Cardiac septum (tissue), 1 donor: ENCODE measurements around the gene SHISA6. TPM values are rescaled to one million over a fixed set of nuclear protein-coding genes. Genes with fewer than 3 reads are reported as not detected.
A peak's percentile ranks its signal among the peaks of the same experiment; 100 is the strongest.

ENCODE experiments used
- DNase-seq: peaks from one replicate; pipeline ENCODE4 v3.0.0-alpha.2; 2020; ENCODE audit warnings: low spot score
- intact Hi-C: fragments of 100-400 bp; cut with DNase I; formaldehyde crosslinking; loops from one replicate; pipeline ENCODE4 v1.14.0; 2022
- total RNA-seq: library from RNA; stranded (reverse); fragmentation: NEBNext Ultra II Directional; extraction: Animal tissue kit (Norgen Biotek cat#: 25700); gene quantifications from one replicate; pipeline ENCODE4 v1.2.1, GENCODE V29; 2021
- donor health status: DM: no; HTN: no; CAD: no.

The SHISA6 gene
- total RNA-seq, 1 donor from 2014 or later, result 0.35 TPM

DNA sequence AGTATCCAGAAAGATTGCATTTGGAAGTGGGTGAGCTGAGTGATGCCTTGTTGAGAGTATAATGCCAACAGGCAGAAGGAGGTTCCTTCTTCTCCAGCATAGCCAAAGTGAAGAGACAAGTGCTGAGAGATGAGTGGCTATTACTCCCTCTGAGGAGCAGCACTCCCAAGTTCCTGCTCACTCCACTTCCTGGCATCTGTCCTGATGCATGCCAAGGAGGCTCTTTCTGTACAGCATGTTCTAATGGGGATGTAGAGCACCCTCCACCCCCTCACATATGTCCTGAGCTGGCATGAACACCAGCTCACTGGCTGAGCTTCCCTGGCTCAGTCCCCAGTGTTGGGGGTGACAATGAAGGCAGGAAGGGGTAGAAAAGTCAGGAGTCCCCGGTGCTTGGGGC is 313.0 kb downstream of the SHISA6 start:
- DNase-seq, result no peak
- intact Hi-C loops, result no loop called here

- no peak for DNase-seq
- intact Hi-C loops, result no loop called here
Measured at GRCh38 chr17:11554542-11554941, 313.5 kb downstream of the SHISA6 start.

GRCh38 chr17:11555530-11555929 is 314.5 kb downstream of the SHISA6 start:
- no peak for DNase-seq
- intact Hi-C loops, result no loop called here

- intact Hi-C loops, result no loop called here
- DNase-seq, result no peak
Measured at GRCh38 chr17:11557727-11558452, 316.9 kb downstream of the SHISA6 start.

DNA sequence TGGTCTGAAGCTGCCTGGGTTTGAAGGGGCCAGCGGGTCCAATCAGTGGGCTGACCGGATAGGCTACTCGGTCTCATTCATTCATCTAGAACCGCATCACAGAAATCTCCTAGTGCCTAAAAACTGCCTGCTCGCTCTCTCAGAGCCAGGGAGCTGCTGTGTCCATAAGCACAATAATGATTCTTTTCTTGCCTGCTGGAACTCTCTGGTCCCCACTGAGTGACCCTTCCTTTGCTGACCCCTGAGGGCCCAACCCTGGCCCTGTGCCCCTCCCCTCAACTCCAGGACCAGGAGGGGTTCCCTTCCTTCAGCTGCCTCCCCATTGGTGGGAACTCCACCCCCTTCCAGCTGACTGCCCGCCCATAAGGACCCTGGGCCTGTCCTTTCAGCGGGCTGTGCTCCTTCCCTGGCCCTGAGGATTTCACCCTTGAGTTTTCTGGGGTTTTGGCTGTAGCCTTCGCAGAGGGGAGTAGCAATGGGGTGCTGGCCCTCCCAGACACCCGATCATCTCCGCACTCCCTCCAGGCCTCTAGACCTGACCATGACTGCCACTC is 317.7 kb downstream of the SHISA6 start:
- intact Hi-C loops, result no loop called here
- no peak for DNase-seq

DNA sequence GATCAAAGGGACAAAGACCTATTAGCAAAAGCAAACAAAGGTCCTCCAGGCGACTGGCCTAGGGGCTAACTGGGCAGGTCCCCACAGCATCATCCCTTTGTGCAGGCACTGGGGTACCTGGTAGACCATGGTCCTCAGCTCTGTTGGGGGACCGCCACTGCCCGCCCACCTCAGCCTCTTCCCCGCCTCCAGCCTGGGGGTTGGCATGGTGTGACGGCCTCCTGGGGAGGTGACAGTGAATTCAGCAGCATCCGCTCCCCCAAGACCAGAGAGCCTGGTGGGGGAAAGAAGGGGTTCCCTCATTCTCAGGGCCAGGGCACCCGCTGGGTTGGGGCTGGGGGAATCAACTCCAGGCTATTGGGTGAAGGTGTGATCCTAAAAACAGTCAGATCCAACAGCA is 318.6 kb downstream of the SHISA6 start:
- intact Hi-C loops, result no loop called here
- DNase-seq, result no peak

DNA sequence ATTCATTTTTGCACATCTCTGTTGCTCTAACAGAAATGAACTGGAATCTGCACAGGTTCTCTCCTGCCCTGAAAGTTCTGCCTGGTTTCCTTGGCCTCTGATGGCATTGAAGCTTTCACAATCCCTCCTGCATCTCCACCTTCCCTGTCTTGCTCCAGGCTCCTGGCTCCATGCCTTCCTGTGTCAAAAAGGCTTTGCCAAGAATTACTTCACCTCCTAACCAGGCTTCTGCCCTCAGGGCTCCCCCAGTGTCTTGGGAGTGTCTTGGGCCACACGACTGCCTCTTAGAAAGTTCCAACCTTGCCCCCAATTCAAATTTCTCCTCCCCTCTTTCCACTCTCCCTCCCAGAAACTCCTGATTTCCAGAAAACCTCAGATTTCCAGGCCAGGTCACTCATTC is 320.3 kb downstream of the SHISA6 start:
- intact Hi-C loops, result no loop called here
- no peak for DNase-seq

DNA sequence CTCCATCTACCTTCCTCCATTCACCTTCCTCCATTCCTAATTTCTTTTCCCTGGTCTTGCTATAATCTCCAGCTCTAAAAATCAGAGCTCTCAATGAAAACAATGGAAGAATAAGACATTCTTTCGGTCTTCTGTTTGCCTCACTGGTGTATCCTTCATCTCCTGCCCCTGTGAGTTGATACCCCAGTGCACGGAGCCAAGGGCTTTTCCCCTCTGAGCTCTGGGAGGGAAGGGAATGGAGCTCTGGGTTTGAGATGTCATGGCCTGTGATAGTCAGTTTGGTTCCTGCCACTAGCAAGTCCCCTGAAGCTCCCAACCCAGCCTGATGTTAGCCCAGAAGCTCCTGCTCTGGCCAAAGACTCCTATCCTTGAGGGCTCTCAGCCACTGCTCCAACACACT is 320.7 kb downstream of the SHISA6 start:
- intact Hi-C loops, result no loop called here
- no peak for DNase-seq

GRCh38 chr17:11564589-11565380 is 323.8 kb downstream of the SHISA6 start:
- DNase-seq, result no peak
- intact Hi-C loops, result no loop called here

GRCh38 chr17:11565591-11565990 is 324.6 kb downstream of the SHISA6 start:
- intact Hi-C loops, result no loop called here

GRCh38 chr17:11578998-11579397 is 338.0 kb downstream of the SHISA6 start:
- DNase-seq, result no peak
- intact Hi-C loops, result no loop called here

More at GRCh38 chr17:11565591-11565990, 324.6 kb downstream of the SHISA6 start:
- DNase-seq, result no peak

DNA sequence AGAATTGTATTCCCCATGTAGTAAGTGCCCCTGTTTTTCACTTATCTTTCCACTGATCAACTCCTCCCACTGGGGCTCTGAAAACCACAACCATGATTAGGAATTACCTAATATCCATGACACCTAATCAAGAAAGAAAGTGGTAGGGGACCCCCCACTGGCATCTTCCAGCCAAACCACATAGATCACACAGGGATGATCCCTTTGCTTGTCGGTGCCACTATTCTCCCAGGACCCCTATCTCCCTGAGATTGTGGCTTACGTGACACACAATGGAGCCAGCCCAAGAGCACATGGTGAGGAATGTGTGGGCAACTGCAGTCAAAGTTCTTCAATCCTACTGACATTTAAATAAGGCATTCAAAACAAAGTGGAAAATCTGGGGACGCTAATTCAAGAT is 339.7 kb downstream of the SHISA6 start:
- no peak for DNase-seq
- intact Hi-C loops, result no loop called here

DNA sequence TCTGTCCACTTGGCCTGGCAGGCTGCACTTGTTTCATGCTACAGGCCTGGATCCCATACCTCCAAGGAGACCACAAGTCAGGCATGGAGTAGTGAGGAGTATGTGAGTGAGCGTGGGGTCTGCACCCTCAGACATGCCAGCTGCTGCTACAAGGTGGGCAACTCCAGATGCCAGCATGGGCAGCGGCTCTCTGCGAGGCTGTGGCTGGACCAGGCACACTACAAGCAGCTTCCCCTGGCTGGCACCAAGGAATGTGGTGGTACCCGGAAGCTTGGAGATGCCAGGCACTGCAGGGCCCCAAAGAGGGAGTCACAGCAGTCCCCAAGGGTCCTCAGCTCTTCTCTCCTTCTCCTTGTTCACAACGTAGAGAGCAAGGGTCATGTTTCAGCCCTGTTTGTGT is 341.2 kb downstream of the SHISA6 start:
- intact Hi-C loops, result no loop called here
- DNase-seq, result no peak

DNA sequence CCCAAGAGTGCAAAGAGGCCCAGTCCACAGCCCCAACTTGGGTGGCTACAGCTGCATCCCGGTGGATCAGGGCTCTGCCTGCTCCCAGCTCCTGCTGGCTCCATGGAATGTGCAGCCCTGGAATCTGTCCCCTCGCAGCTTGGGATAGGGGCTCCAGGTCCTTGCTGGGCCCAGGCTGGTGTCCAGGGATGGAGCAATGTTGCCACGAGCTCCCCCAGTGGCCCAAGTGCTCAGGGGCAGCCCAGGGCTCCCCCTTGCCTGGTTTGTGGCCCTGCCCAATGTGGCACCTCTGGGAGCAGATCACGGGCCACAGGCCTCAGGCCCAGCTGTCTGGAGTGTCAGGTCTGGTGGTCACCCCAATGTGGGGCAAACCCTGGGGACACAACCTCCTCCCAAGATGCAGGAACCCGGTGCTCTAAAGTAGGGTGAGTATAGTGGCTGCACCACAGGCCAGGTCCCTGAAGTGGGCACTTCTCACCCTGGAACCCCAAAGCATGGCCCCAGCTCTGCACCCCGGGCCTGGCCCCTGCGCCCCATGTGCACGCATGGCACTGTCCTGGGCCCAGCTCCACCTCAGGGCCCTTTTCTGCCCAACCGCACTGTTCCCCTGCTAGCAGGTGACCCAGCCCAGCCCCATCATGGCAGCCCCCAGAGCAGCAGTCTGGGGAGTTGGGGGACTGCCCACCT is 342.4 kb downstream of the SHISA6 start:
- no peak for DNase-seq
- intact Hi-C loops, result no loop called here

- intact Hi-C loops, result no loop called here
- no peak for DNase-seq
Measured at GRCh38 chr17:11589716-11590115, 348.7 kb downstream of the SHISA6 start.

DNA sequence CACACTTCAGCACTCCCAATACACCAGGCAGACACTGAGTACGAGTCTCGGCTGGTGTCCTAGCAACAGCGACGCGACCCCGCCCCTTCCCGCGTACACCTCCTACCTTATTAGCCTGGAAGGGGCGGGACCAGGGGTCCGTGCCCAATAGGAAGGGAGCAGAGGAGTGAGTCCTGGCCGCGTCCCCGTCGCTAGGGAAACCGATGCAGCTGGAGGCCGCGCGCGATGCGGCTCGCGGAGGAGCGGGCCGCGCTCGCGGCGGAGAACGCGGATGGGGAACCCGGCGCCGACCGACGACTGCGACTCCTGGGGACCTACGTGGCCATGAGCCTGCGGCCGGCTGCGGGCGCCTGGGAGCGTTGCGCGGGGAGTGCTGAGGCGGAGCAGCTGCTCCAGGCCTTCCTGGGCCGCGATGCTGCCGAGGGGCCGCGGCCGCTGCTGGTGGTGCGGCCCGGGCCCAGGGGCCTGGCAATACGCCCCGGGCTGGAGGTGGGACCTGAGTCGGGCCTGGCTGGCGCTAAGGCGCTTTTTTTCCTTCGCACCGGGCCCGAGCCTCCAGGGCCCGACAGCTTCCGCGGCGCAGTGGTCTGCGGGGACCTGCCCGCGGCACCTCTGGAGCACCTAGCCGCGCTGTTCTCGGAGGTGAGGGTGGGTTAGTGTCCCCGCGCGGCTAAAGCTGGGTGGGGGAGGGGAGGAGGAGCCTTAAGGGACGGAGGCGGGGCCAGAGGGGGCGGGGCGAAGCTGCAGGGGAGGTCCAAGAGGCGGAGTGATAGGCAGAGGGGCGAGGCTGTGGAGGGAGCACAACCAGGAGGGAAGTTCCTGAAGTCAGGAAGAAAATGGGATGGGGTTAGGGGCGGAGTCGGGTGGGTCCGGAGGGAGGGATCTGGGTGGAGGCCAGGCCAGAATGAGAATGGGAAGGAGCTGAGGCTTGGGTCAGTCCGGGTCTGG is 357.5 kb downstream of the SHISA6 start, which contains the start of gene DNAH9:
DNAH9 (plus strand) TSS at position 197 of the 948 bp plus-strand sequence; CDS start at position 226, 29 bp downstream.
- intact Hi-C loops, result no loop called here

DNA sequence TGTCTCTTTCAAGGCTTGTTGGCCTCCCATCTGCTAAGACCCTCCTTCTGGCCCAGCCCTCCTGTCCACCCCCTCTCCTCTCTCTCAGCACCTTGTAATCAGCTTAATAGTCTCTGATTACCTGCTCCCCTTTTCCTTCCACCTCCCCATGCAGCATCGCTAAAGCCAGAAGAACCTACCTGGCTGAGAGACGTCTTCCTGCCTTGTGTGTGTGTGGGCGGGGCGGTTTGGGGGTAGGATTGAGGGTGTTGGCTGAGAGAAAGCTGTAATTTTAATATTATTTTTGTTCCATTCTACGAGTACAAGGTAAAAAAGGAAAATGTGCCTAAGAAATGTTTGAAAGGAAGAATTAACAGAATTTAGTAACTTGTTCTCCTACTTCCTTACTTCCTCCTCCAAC is 360.6 kb downstream of the SHISA6 start:
- intact Hi-C loops, result no loop called here
- no peak for DNase-seq

More for the DNA sequence above, 357.5 kb downstream of the SHISA6 start, which contains the start of gene DNAH9:
- peak; percentile 96 for DNase-seq

GRCh38 chr17:11608396-11608795 is 367.4 kb downstream of the SHISA6 start:
- intact Hi-C loops, result no loop called here
- no peak for DNase-seq

DNA sequence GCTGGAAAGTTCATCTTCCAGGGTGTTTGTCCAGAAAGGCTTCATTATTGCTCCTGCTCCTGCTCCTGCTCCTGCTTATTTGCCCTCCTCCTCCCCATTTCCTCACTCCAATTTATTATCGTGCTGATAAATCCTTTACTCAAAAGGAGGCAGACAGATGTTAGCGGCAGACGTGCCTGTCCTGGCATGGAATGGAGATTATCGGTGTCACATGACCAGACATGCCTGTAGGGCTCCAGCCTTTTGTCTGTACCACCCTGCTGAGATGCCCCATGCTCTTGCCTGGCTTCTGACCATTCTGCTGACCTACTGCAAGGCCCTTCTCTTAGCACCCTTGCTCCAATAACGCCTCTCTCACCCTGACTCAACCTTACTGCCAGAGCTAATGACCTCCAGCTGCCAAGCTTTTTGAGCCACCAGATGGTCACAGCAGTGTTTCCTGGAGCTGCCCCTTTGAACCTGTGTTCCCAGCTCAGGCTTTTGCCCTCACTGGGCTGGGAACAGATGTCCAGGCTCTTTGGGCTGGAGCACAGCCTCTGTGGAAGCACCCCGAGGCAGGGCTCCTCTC is 370.1 kb downstream of the SHISA6 start:
- intact Hi-C loops, result no loop called here

More for the DNA sequence above, 370.1 kb downstream of the SHISA6 start:
- DNase-seq, result no peak
